ENCODE results near the gene CHRD.

The CHRD gene

GRCh38 chr3:184381261-184382224, 1.7 kb downstream of the CHRD start:
- DNase-seq (ENCODE audit: low read depth in 2 of 2): no peak

GRCh38 chr3:184382326-184383032, 2.6 kb downstream of the CHRD start:
- DNase-seq (ENCODE audit: low read depth in 2 of 2): no peak

- DNase-seq (ENCODE audit: low read depth in 2 of 2): no peak
Measured at GRCh38 chr3:184383033-184383740, 3.3 kb downstream of the CHRD start.

GRCh38 chr3:184384342-184384741, 4.5 kb downstream of the CHRD start:
- no peak for DNase-seq (ENCODE audit: low read depth in 2 of 2)

- no peak for DNase-seq (ENCODE audit: low read depth in 2 of 2)
Measured at GRCh38 chr3:184384856-184385422, 5.1 kb downstream of the CHRD start.

GRCh38 chr3:184386047-184386806, 6.4 kb downstream of the CHRD start:
- DNase-seq (ENCODE audit: low read depth in 2 of 2): no peak

- DNase-seq (ENCODE audit: low read depth in 2 of 2): no peak
Measured at GRCh38 chr3:184387174-184387714, 7.4 kb downstream of the CHRD start.

GRCh38 chr3:184388164-184388935, 8.5 kb downstream of the CHRD start:
- no peak for DNase-seq (ENCODE audit: low read depth in 2 of 2)

GRCh38 chr3:184388936-184389230, 9.0 kb downstream of the CHRD start:
- DNase-seq (ENCODE audit: low read depth in 2 of 2): no peak

GRCh38 chr3:184389384-184389783, 9.5 kb downstream of the CHRD start:
- DNase-seq (ENCODE audit: low read depth in 2 of 2): no peak

GRCh38 chr3:184389935-184390528, 10.2 kb downstream of the CHRD start:
- no peak for DNase-seq (ENCODE audit: low read depth in 2 of 2)

- DNase-seq (ENCODE audit: low read depth in 2 of 2): no peak
Measured at GRCh38 chr3:184391266-184391665, 11.4 kb downstream of the CHRD start.

- no peak for DNase-seq (ENCODE audit: low read depth in 2 of 2)
Measured at GRCh38 chr3:184395320-184395660, 15.4 kb downstream of the CHRD start.

GRCh38 chr3:184399410-184399809, 19.6 kb downstream of the CHRD start:
- no peak for DNase-seq (ENCODE audit: low read depth in 2 of 2)

- no peak for DNase-seq (ENCODE audit: low read depth in 2 of 2)
Measured at GRCh38 chr3:184405075-184406030, 25.5 kb downstream of the CHRD start.

GRCh38 chr3:184409331-184409926, 29.6 kb downstream of the CHRD start:
- no peak for DNase-seq (ENCODE audit: low read depth in 2 of 2)

- DNase-seq (ENCODE audit: low read depth in 2 of 2): no peak
Measured at GRCh38 chr3:184409946-184410500, 30.2 kb downstream of the CHRD start.
